ENCODE measurements around the gene VPS41.

Gene VPS41

GRCh38 chr7:38702002-38702535, 206.9 kb downstream of the VPS41 start:
- Histone ChIP-seq H3K27me3 (ENCODE audit: control insufficient read depth in 3 of 3, insufficient read depth in 3 of 3, low read depth in 1 of 3, low read length in 3 of 3) (no peaks in the 10 kb centered on the region), H3K23ac (ENCODE audit: low read depth, low read length, poor library complexity) (no peak overlapping the region), H4K91ac (ENCODE audit: low read depth, low read length, poor library complexity) (no peak overlapping the region), H3K79me1 (ENCODE audit: low read depth, low read length) (no peaks in the 10 kb centered on the region), H2AFZ (ENCODE audit: low read length) (no peak overlapping the region), H3K18ac (ENCODE audit: low read length) (no peak overlapping the region), H3K9me3 (replicated peaks in 1 of 2; ENCODE audit: control insufficient read depth in 2 of 2, insufficient read depth in 1 of 2, low read depth in 1 of 2, low read length in 2 of 2) (no peaks in the 10 kb centered on the region), H3K4ac (ENCODE audit: low read length) (no peak overlapping the region), H3K27ac (replicated peaks; ENCODE audit: low read length) (no peak overlapping the region), H3K4me1 (ENCODE audit: control insufficient read depth in 2 of 2, insufficient read depth in 1 of 2, low read depth in 1 of 2, low read length in 2 of 2) (peaks cover 4 to 5% of the 10 kb centered on the region in 2 donors), H3K14ac (ENCODE audit: low read length) (no peak overlapping the region), H2BK120ac (ENCODE audit: low read depth, low read length) (no peak overlapping the region), H3K4me2 (ENCODE audit: insufficient read depth, low read length, poor library complexity, severe bottlenecking) (no peak overlapping the region), H2BK15ac (ENCODE audit: low read length) (no peak overlapping the region), H2BK12ac (ENCODE audit: low read length) (no peak overlapping the region), H2AK5ac (ENCODE audit: low read depth, low read length) (no peak overlapping the region), H3K9ac (ENCODE audit: low read depth, low read length, poor library complexity) (no peak overlapping the region), H3K36me3 (replicated peaks in 1 of 2; ENCODE audit: control insufficient read depth in 2 of 2, insufficient read depth in 2 of 2, low read length in 2 of 2) (no peaks in the 10 kb centered on the region), H2BK5ac (ENCODE audit: low read length) (no peak overlapping the region), H4K8ac (ENCODE audit: low read depth, low read length) (no peak overlapping the region), H3K4me3 (ENCODE audit: low read length in 2 of 2) (no peak overlapping the region)
- no peak for DNase-seq (ENCODE audit: low spot score)
- WGBS, 2 donors (ENCODE audit: extremely low coverage in 2 of 2, insufficient read length in 2 of 2, insufficient replicate concordance in 1 of 2): no CpG with 5 or more reads among the region's 10 CpGs

DNA sequence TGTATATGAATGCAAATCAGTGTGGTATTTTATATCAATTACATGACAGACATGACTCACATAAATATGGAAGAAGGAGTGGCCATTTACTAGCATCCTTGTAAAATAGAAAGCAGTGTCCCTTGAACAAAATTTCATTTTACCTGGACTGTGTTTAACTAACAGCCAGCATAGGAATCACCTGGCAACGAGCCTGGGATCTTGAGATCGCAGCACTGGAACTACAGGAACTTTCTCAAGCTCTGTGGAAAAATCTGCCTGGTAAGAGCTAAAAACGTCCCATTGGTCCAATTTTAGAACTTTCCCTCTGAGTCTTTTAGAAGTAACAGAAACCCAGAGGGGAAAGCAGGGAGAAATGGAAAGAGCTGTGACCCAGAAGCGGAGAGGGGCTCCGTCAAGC, 208.9 kb downstream of the VPS41 start:
- Histone ChIP-seq H3K4me3 (ENCODE audit: low read length in 2 of 2) (no peak overlapping the region), H3K9ac (ENCODE audit: low read depth, low read length, poor library complexity) (no peak overlapping the region), H3K9me3 (replicated peaks in 1 of 2; ENCODE audit: control insufficient read depth in 2 of 2, insufficient read depth in 1 of 2, low read depth in 1 of 2, low read length in 2 of 2) (no peaks in the 10 kb centered on the region), H3K18ac (ENCODE audit: low read length) (no peak overlapping the region), H3K14ac (ENCODE audit: low read length) (no peak overlapping the region), H3K79me1 (ENCODE audit: low read depth, low read length) (no peaks in the 10 kb centered on the region), H2BK12ac (ENCODE audit: low read length) (no peak overlapping the region), H2BK120ac (ENCODE audit: low read depth, low read length) (no peak overlapping the region), H4K8ac (ENCODE audit: low read depth, low read length) (no peak overlapping the region), H2BK5ac (ENCODE audit: low read length) (no peak overlapping the region), H4K91ac (ENCODE audit: low read depth, low read length, poor library complexity) (no peak overlapping the region), H3K27me3 (ENCODE audit: control insufficient read depth in 3 of 3, insufficient read depth in 3 of 3, low read depth in 1 of 3, low read length in 3 of 3) (no peaks in the 10 kb centered on the region), H3K23ac (ENCODE audit: low read depth, low read length, poor library complexity) (no peak overlapping the region), H3K36me3 (replicated peaks in 1 of 2; ENCODE audit: control insufficient read depth in 2 of 2, insufficient read depth in 2 of 2, low read length in 2 of 2) (no peaks in the 10 kb centered on the region), H3K4ac (ENCODE audit: low read length) (no peak overlapping the region), H3K27ac (replicated peaks; ENCODE audit: low read length) (no peak overlapping the region), H2AFZ (ENCODE audit: low read length) (no peak overlapping the region), H2BK15ac (ENCODE audit: low read length) (no peak overlapping the region), H3K4me1 (ENCODE audit: control insufficient read depth in 2 of 2, insufficient read depth in 1 of 2, low read depth in 1 of 2, low read length in 2 of 2) (peaks cover 4 to 5% of the 10 kb centered on the region in 2 donors), H3K4me2 (ENCODE audit: insufficient read depth, low read length, poor library complexity, severe bottlenecking) (no peak overlapping the region), H2AK5ac (ENCODE audit: low read depth, low read length) (no peak overlapping the region)
- WGBS, 2 donors (ENCODE audit: extremely low coverage in 2 of 2, insufficient read length in 2 of 2, insufficient replicate concordance in 1 of 2): no CpG with 5 or more reads among the region's 5 CpGs
- no peak for DNase-seq (ENCODE audit: low spot score)

DNA sequence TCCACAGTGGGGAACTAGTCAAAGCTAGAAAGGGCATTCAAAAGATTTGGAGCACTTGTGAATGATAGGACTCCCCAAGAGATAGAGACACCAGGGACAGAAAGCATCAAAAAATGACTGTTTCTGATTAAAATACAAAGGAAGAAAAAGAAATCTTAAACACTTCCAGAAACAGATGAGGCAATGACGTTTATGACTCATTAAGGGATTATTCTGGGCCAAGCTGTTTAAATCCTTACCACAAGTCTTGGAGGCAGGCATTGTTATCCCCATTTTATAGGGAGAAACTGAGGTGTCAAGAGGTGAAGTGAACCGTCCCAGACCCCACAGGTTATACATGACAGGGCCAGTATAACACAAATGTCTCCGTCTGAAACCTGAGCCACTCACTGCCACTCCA, 209.5 kb downstream of the VPS41 start:
- Histone ChIP-seq H2BK5ac (ENCODE audit: low read length) (no peak overlapping the region), H3K4me1 (ENCODE audit: control insufficient read depth in 2 of 2, insufficient read depth in 1 of 2, low read depth in 1 of 2, low read length in 2 of 2) (peaks cover 3 to 4% of the 10 kb centered on the region in 2 donors), H3K27me3 (ENCODE audit: control insufficient read depth in 3 of 3, insufficient read depth in 3 of 3, low read depth in 1 of 3, low read length in 3 of 3) (no peaks in the 10 kb centered on the region), H3K36me3 (replicated peaks in 1 of 2; ENCODE audit: control insufficient read depth in 2 of 2, insufficient read depth in 2 of 2, low read length in 2 of 2) (no peaks in the 10 kb centered on the region), H3K14ac (ENCODE audit: low read length) (no peak overlapping the region), H2BK15ac (ENCODE audit: low read length) (no peak overlapping the region), H3K27ac (replicated peaks; ENCODE audit: low read length) (no peak overlapping the region), H2AK5ac (ENCODE audit: low read depth, low read length) (no peak overlapping the region), H2BK12ac (ENCODE audit: low read length) (no peak overlapping the region), H3K9me3 (replicated peaks in 1 of 2; ENCODE audit: control insufficient read depth in 2 of 2, insufficient read depth in 1 of 2, low read depth in 1 of 2, low read length in 2 of 2) (no peaks in the 10 kb centered on the region), H3K23ac (ENCODE audit: low read depth, low read length, poor library complexity) (no peak overlapping the region), H3K4ac (ENCODE audit: low read length) (no peak overlapping the region), H2BK120ac (ENCODE audit: low read depth, low read length) (no peak overlapping the region), H3K18ac (ENCODE audit: low read length) (no peak overlapping the region), H4K8ac (ENCODE audit: low read depth, low read length) (no peak overlapping the region), H3K9ac (ENCODE audit: low read depth, low read length, poor library complexity) (no peak overlapping the region), H3K79me1 (ENCODE audit: low read depth, low read length) (no peaks in the 10 kb centered on the region), H3K4me3 (ENCODE audit: low read length in 2 of 2) (no peak overlapping the region), H3K4me2 (ENCODE audit: insufficient read depth, low read length, poor library complexity, severe bottlenecking) (no peak overlapping the region), H2AFZ (ENCODE audit: low read length) (no peak overlapping the region), H4K91ac (ENCODE audit: low read depth, low read length, poor library complexity) (no peak overlapping the region)
- WGBS, 2 donors (ENCODE audit: extremely low coverage in 2 of 2, insufficient read length in 2 of 2, insufficient replicate concordance in 1 of 2): no CpG with 5 or more reads among the region's 3 CpGs
- no peak for DNase-seq (ENCODE audit: low spot score)

- Histone ChIP-seq H3K4ac (ENCODE audit: low read length) (no peak overlapping the region), H3K4me2 (ENCODE audit: insufficient read depth, low read length, poor library complexity, severe bottlenecking) (no peak overlapping the region), H2BK12ac (ENCODE audit: low read length) (no peak overlapping the region), H3K36me3 (replicated peaks in 1 of 2; ENCODE audit: control insufficient read depth in 2 of 2, insufficient read depth in 2 of 2, low read length in 2 of 2) (no peaks in the 10 kb centered on the region), H3K9ac (ENCODE audit: low read depth, low read length, poor library complexity) (no peak overlapping the region), H2BK15ac (ENCODE audit: low read length) (no peak overlapping the region), H3K79me1 (ENCODE audit: low read depth, low read length) (no peaks in the 10 kb centered on the region), H3K27me3 (ENCODE audit: control insufficient read depth in 3 of 3, insufficient read depth in 3 of 3, low read depth in 1 of 3, low read length in 3 of 3) (no peaks in the 10 kb centered on the region), H3K4me3 (ENCODE audit: low read length in 2 of 2) (no peak overlapping the region), H2BK5ac (ENCODE audit: low read length) (no peak overlapping the region), H3K4me1 (ENCODE audit: control insufficient read depth in 2 of 2, insufficient read depth in 1 of 2, low read depth in 1 of 2, low read length in 2 of 2) (no peaks in the 10 kb centered on the region), H3K23ac (ENCODE audit: low read depth, low read length, poor library complexity) (no peak overlapping the region), H2AFZ (ENCODE audit: low read length) (no peak overlapping the region), H3K14ac (ENCODE audit: low read length) (no peak overlapping the region), H3K27ac (replicated peaks; ENCODE audit: low read length) (no peak overlapping the region), H2AK5ac (ENCODE audit: low read depth, low read length) (no peak overlapping the region), H4K91ac (ENCODE audit: low read depth, low read length, poor library complexity) (no peak overlapping the region), H3K9me3 (replicated peaks in 1 of 2; ENCODE audit: control insufficient read depth in 2 of 2, insufficient read depth in 1 of 2, low read depth in 1 of 2, low read length in 2 of 2) (no peaks in the 10 kb centered on the region), H3K18ac (ENCODE audit: low read length) (no peak overlapping the region), H2BK120ac (ENCODE audit: low read depth, low read length) (no peak overlapping the region), H4K8ac (ENCODE audit: low read depth, low read length) (no peak overlapping the region)
- DNase-seq (ENCODE audit: low spot score): no peak
- WGBS, 2 donors (ENCODE audit: extremely low coverage in 2 of 2, insufficient read length in 2 of 2, insufficient replicate concordance in 1 of 2): no CpG with 5 or more reads among the region's 3 CpGs
Observed at GRCh38 chr7:38694326-38694725, 214.7 kb downstream of the VPS41 start.

Data from neuronal stem cell (in vitro differentiated cells).